Activated T-helper 2 cell treated with anti-CD3 and anti-CD28 coated beads, Interferon-gamma antibody, Interleukin-2, Interleukin-4, amounts not matched to agents 10 μg/mL and 5 μg/mL and 100 μg/mL, durations not matched to agents 14 hours and 24 hours and 36 hours (primary cell): ENCODE data around the gene MAP1LC3A. TPM values are rescaled to one million over a fixed set of nuclear protein-coding genes. Genes with fewer than 3 reads are reported as not detected.
A peak's percentile ranks its signal among the peaks of the same experiment; 100 is the strongest.

Source experiments
- DNase-seq: peaks from one replicate; pipeline ENCODE4 v3.0.0; 2021; ENCODE audit warnings: low spot score
- H3K27ac Mint-ChIP-seq: one replicate; pipeline ENCODE4 v1.8.0; 2021; ENCODE audit warnings: mixed read lengths
- H3K27me3 Mint-ChIP-seq: one replicate; pipeline ENCODE4 v1.8.0; 2021; ENCODE audit warnings: low read depth, mixed read lengths
- H3K36me3 Mint-ChIP-seq: one replicate; pipeline ENCODE4 v1.8.0; 2021; ENCODE audit warnings: low read depth, mixed read lengths
- H3K4me1 Mint-ChIP-seq: one replicate; pipeline ENCODE4 v1.8.0; 2021; ENCODE audit warnings: low read depth, mixed read lengths
- H3K4me3 Mint-ChIP-seq: one replicate; pipeline ENCODE4 v1.8.0; 2021; ENCODE audit warnings: low read depth, mild to moderate bottlenecking, moderate library complexity, mixed read lengths
- H3K9me3 Mint-ChIP-seq: one replicate; pipeline ENCODE4 v1.8.0; 2021; ENCODE audit warnings: mixed read lengths
- intact Hi-C: fragments of 100-400 bp; cut with micrococcal nuclease; formaldehyde crosslinking; loops from one replicate; pipeline ENCODE4 v1.15.1; 2023
- total RNA-seq: library from RNA; stranded (reverse); gene quantifications from 2 replicates; pipeline ENCODE4 v1.2.3, GENCODE V29; 2022

Gene MAP1LC3A
- total RNA-seq, 1 donor from 2014 or later: 2.4 TPM

GRCh38 chr20:34534391-34535165 is 23.9 kb upstream of the MAP1LC3A start:
- H3K9me3 Mint-ChIP-seq: no peaks in the 10 kb centered on the region
- intact Hi-C loops: no loop called here
- no peak overlapping the region for H3K4me3 Mint-ChIP-seq
- no peak overlapping the region for H3K27ac Mint-ChIP-seq
- no peaks in the 10 kb centered on the region for H3K4me1 Mint-ChIP-seq
- H3K27me3 Mint-ChIP-seq: no peaks in the 10 kb centered on the region
- DNase-seq: no peak
- H3K36me3 Mint-ChIP-seq: peaks cover 53% of the 10 kb centered on the region

GRCh38 chr20:34535301-34535840 is 23.1 kb upstream of the MAP1LC3A start:
- no peak overlapping the region for H3K27ac Mint-ChIP-seq
- H3K9me3 Mint-ChIP-seq: no peaks in the 10 kb centered on the region
- intact Hi-C loops: no loop called here
- H3K4me3 Mint-ChIP-seq: no peak overlapping the region
- no peaks in the 10 kb centered on the region for H3K27me3 Mint-ChIP-seq
- no peaks in the 10 kb centered on the region for H3K4me1 Mint-ChIP-seq
- peaks cover 53% of the 10 kb centered on the region for H3K36me3 Mint-ChIP-seq
- no peak for DNase-seq

DNA sequence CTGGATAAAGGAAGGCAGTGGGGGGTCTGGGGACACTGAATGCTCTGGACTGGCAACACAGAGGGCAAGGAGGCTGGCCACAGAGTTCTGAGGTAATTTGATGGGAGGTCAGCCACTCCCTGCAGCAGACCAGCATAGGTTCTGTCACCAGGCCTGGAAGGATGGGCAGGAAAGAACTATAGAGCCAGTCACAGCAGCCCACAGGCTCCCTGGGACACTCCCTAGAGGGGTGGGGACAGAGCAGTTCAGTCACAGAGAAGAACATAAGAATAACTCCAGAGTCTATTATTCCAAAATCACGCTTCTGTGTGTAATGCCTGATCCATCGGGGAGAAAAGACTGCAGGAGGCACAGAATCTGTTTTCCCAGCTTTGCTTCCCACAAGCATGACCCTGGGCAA is 22.7 kb upstream of the MAP1LC3A start:
- peaks cover 53% of the 10 kb centered on the region for H3K36me3 Mint-ChIP-seq
- no peak overlapping the region for H3K4me3 Mint-ChIP-seq
- no peak for DNase-seq
- intact Hi-C loops: no loop called here
- H3K4me1 Mint-ChIP-seq: no peaks in the 10 kb centered on the region
- no peaks in the 10 kb centered on the region for H3K9me3 Mint-ChIP-seq
- H3K27me3 Mint-ChIP-seq: no peaks in the 10 kb centered on the region
- no peak overlapping the region for H3K27ac Mint-ChIP-seq

GRCh38 chr20:34536798-34537394 is 21.6 kb upstream of the MAP1LC3A start:
- H3K9me3 Mint-ChIP-seq: no peaks in the 10 kb centered on the region
- peaks cover 53% of the 10 kb centered on the region for H3K36me3 Mint-ChIP-seq
- no peak overlapping the region for H3K4me3 Mint-ChIP-seq
- DNase-seq: no peak
- H3K27ac Mint-ChIP-seq: no peak overlapping the region
- intact Hi-C loops: no loop called here
- H3K27me3 Mint-ChIP-seq: no peaks in the 10 kb centered on the region
- H3K4me1 Mint-ChIP-seq: peaks cover 4% of the 10 kb centered on the region

- Mint-ChIP-seq H3K27me3 (no peaks in the 10 kb centered on the region), H3K9me3 (no peaks in the 10 kb centered on the region), H3K4me1 (peaks cover 4% of the 10 kb centered on the region), H3K4me3 (no peak overlapping the region), H3K36me3 (peaks cover 54% of the 10 kb centered on the region), H3K27ac (no peak overlapping the region)
- intact Hi-C loops: loop anchor here (1.0 to 2.0 kb wide), 2 partner anchors 171 to 231 kb away; no protein-coding TSS in a partner anchor
- DNase-seq: no peak
Measured at GRCh38 chr20:34537651-34538050, 20.9 kb upstream of the MAP1LC3A start.

- no peak for DNase-seq
- H3K36me3 Mint-ChIP-seq: peaks cover 59% of the 10 kb centered on the region
- no peaks in the 10 kb centered on the region for H3K9me3 Mint-ChIP-seq
- no peaks in the 10 kb centered on the region for H3K27me3 Mint-ChIP-seq
- H3K4me1 Mint-ChIP-seq: peaks cover 4% of the 10 kb centered on the region
- H3K27ac Mint-ChIP-seq: no peak overlapping the region
- intact Hi-C loops: loop anchor here (1.0 to 2.0 kb wide), 2 partner anchors 170 to 230 kb away; no protein-coding TSS in a partner anchor
- no peak overlapping the region for H3K4me3 Mint-ChIP-seq
Measured at GRCh38 chr20:34538671-34539123, 19.8 kb upstream of the MAP1LC3A start.

DNA sequence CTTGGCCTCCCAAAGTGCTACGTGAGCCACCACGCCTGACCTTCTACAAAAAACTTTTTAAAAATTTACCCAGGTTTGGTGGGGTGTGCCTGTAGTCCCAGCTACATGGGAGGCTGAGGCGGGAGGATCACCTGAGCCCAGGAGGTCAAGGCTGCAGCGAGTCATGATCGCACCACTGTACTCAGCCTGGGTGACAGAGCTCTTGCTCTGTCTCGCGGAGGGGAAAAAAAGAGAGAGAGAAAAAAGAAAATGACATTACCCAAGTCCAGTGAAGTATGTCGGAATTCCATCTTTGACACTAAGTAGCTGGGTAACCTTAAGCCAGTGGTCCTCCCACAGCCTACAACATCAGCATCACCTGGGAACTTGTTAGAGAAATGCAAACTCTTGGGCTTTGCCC is 18.8 kb upstream of the MAP1LC3A start:
- intact Hi-C loops: loop anchor here (2.0 kb wide), 1 partner anchor 229 kb away; no protein-coding TSS in a partner anchor
- no peaks in the 10 kb centered on the region for H3K27me3 Mint-ChIP-seq
- H3K4me3 Mint-ChIP-seq: no peak overlapping the region
- peaks cover 56% of the 10 kb centered on the region for H3K36me3 Mint-ChIP-seq
- no peak for DNase-seq
- peaks cover 9% of the 10 kb centered on the region for H3K4me1 Mint-ChIP-seq
- no peak overlapping the region for H3K27ac Mint-ChIP-seq
- no peaks in the 10 kb centered on the region for H3K9me3 Mint-ChIP-seq

- DNase-seq: no peak
- Mint-ChIP-seq H3K27me3 (no peaks in the 10 kb centered on the region), H3K9me3 (no peaks in the 10 kb centered on the region), H3K27ac (no peak overlapping the region), H3K4me3 (no peak overlapping the region), H3K4me1 (peaks cover 10% of the 10 kb centered on the region), H3K36me3 (peaks cover 47% of the 10 kb centered on the region)
- intact Hi-C loops: no loop called here
Measured at GRCh38 chr20:34540596-34541263, 17.8 kb upstream of the MAP1LC3A start.

GRCh38 chr20:34541264-34541901 is 17.1 kb upstream of the MAP1LC3A start:
- DNase-seq: no peak
- Mint-ChIP-seq H3K4me3 (no peak overlapping the region), H3K9me3 (no peaks in the 10 kb centered on the region), H3K27me3 (no peaks in the 10 kb centered on the region), H3K27ac (peak overlapping the region; percentile 29), H3K36me3 (peaks cover 45% of the 10 kb centered on the region), H3K4me1 (peaks cover 10% of the 10 kb centered on the region)
- intact Hi-C loops: no loop called here

- H3K9me3 Mint-ChIP-seq: no peaks in the 10 kb centered on the region
- intact Hi-C loops: no loop called here
Measured at GRCh38 chr20:34541917-34542316, 16.6 kb upstream of the MAP1LC3A start.

GRCh38 chr20:34542439-34542838 is 16.1 kb upstream of the MAP1LC3A start:
- no peaks in the 10 kb centered on the region for H3K9me3 Mint-ChIP-seq
- H3K4me3 Mint-ChIP-seq: no peak overlapping the region
- intact Hi-C loops: no loop called here
- no peak for DNase-seq
- no peak overlapping the region for H3K27ac Mint-ChIP-seq
- no peaks in the 10 kb centered on the region for H3K27me3 Mint-ChIP-seq
- H3K36me3 Mint-ChIP-seq: peaks cover 36% of the 10 kb centered on the region
- peaks cover 10% of the 10 kb centered on the region for H3K4me1 Mint-ChIP-seq

More at GRCh38 chr20:34541917-34542316, 16.6 kb upstream of the MAP1LC3A start:
- DNase-seq: no peak
- Mint-ChIP-seq H3K27ac (no peak overlapping the region), H3K4me3 (no peak overlapping the region), H3K36me3 (peaks cover 41% of the 10 kb centered on the region), H3K27me3 (no peaks in the 10 kb centered on the region), H3K4me1 (peaks cover 10% of the 10 kb centered on the region)

GRCh38 chr20:34543463-34544056 is 15.0 kb upstream of the MAP1LC3A start:
- H3K4me3 Mint-ChIP-seq: no peak overlapping the region
- no peaks in the 10 kb centered on the region for H3K9me3 Mint-ChIP-seq
- no peak for DNase-seq
- no peaks in the 10 kb centered on the region for H3K27me3 Mint-ChIP-seq
- H3K4me1 Mint-ChIP-seq: peaks cover 10% of the 10 kb centered on the region
- no peak overlapping the region for H3K27ac Mint-ChIP-seq
- H3K36me3 Mint-ChIP-seq: peaks cover 34% of the 10 kb centered on the region
- intact Hi-C loops: no loop called here
